Nephron progenitor cell (in vitro differentiated cells): Measurements from ENCODE around the gene NPM1.
"Not testable (repeated sequence)": the region's sequence is repeated elsewhere in the genome, so short reads cannot be mapped to it uniquely, and the experiment has no call there.

Experiments used
- DNase-seq: peaks from one replicate; pipeline ENCODE4 v3.0.0; 2021
- H3K27ac Mint-ChIP-seq: 2 replicates; pipeline ENCODE4 v1.8.0; 2021; ENCODE audit warnings: mild to moderate bottlenecking, moderate library complexity, mixed read lengths
- H3K27me3 Mint-ChIP-seq: 2 replicates; pipeline ENCODE4 v1.8.0; 2021; ENCODE audit warnings: mild to moderate bottlenecking, low read depth, mixed read lengths; ENCODE audit not compliant: poor library complexity
- H3K36me3 Mint-ChIP-seq: 2 replicates; pipeline ENCODE4 v1.8.0; 2021; ENCODE audit warnings: low read depth, mixed read lengths
- H3K4me1 Mint-ChIP-seq: 2 replicates; pipeline ENCODE4 v1.8.0; 2021; ENCODE audit warnings: mixed read lengths
- H3K4me3 Mint-ChIP-seq: 2 replicates; pipeline ENCODE4 v1.8.0; 2021; ENCODE audit warnings: mild to moderate bottlenecking, moderate library complexity, mixed read lengths
- H3K9me3 Mint-ChIP-seq: 2 replicates; pipeline ENCODE4 v1.8.0; 2021; ENCODE audit warnings: mild to moderate bottlenecking, moderate library complexity, mixed read lengths
- TF ChIP-seq, protein P1 (sequence below): fragments of 200-600 bp; sonication (generic); IDR thresholded peaks from 2 replicates; pipeline ENCODE4 v1.5.0; 2021; ENCODE audit warnings: antibody characterized with exemption

Gene NPM1

DNA sequence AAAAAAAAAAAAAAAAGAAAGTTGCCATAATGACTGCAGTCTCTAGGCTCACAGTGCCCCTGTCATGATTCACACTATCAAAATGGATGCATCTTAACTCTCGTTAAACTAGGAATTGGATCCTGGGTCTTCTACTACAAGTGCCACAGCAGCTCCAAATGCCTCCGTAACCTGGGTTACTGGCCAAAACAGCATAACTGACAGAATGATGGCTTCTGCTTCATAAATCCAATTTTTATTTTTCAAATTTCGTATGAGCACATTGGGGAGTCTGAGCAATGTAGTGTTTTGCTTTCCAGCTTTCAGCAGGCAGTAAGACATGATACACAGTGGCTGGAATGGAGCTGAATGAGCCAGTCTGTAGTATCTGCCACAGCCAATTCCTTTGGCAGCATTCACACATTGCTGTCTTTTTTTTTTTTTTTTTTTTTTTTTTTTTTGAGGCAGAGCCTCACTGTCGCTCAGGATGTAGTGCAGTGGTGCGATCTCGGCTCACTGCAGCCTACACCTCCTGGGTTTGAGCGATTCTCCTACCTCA, 36.0 kb upstream of the NPM1 start:
- Mint-ChIP-seq H3K4me1 (no peaks in the 10 kb centered on the region), H3K4me3 (no peak overlapping the region), H3K36me3 (no peaks in the 10 kb centered on the region), H3K9me3 (no peaks in the 10 kb centered on the region), H3K27me3 (peaks cover 21% of the 10 kb centered on the region), H3K27ac (no peak overlapping the region)
- DNase-seq, result no peak
- TF ChIP-seq, protein P1, sequence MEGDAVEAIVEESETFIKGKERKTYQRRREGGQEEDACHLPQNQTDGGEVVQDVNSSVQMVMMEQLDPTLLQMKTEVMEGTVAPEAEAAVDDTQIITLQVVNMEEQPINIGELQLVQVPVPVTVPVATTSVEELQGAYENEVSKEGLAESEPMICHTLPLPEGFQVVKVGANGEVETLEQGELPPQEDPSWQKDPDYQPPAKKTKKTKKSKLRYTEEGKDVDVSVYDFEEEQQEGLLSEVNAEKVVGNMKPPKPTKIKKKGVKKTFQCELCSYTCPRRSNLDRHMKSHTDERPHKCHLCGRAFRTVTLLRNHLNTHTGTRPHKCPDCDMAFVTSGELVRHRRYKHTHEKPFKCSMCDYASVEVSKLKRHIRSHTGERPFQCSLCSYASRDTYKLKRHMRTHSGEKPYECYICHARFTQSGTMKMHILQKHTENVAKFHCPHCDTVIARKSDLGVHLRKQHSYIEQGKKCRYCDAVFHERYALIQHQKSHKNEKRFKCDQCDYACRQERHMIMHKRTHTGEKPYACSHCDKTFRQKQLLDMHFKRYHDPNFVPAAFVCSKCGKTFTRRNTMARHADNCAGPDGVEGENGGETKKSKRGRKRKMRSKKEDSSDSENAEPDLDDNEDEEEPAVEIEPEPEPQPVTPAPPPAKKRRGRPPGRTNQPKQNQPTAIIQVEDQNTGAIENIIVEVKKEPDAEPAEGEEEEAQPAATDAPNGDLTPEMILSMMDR, result no peak

DNA sequence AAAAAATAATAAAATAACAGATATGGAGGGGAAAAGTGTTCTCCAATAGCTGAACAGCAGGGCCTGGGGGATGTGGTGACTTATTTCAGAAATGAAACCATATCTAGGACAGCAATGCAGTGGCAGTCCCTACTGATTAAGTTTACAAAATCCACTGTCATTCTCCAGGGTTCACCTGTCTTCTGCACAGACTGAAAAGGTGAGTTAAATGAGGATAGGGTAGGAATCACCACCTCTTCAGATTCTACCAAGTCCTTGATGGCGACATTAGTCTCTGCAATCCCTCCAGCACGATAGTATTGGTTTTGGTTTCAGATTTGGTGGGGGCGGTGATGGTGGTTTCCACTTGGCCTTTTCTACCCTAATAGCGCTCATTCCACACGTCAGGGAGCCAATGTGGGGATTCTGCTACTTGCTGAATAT, 32.3 kb upstream of the NPM1 start:
- TF ChIP-seq, protein P1, result no peak
- H3K4me3 Mint-ChIP-seq, result no peak overlapping the region

DNA sequence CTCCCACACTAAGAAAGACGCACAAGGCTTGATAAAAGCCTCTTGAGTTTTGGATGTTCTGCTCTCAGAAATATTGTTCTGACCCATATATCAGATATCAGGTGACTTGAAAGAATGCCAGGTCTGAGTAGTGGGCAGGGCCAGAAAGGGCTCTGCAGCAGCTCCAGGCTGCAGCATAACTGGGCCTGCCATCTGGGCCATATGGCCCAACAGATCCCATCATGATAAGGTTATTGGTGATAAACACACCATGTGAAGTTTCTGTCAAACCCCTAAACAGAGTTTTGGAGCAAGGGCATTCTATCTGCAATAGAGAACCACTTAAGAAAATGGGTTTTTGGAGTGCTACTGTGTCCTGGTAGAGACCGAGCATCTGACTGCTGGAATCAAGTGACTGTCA, 29.8 kb upstream of the NPM1 start:
- H3K36me3 Mint-ChIP-seq, result no peaks in the 10 kb centered on the region
- peaks cover 10% of the 10 kb centered on the region for H3K27me3 Mint-ChIP-seq
- no peak overlapping the region for H3K4me3 Mint-ChIP-seq

More for the DNA sequence above, 32.3 kb upstream of the NPM1 start:
- no peak for DNase-seq
- H3K4me1 Mint-ChIP-seq, result no peaks in the 10 kb centered on the region
- no peak overlapping the region for H3K27ac Mint-ChIP-seq
- no peaks in the 10 kb centered on the region for H3K36me3 Mint-ChIP-seq
- peaks cover 14% of the 10 kb centered on the region for H3K27me3 Mint-ChIP-seq
- H3K9me3 Mint-ChIP-seq, result no peaks in the 10 kb centered on the region

DNA sequence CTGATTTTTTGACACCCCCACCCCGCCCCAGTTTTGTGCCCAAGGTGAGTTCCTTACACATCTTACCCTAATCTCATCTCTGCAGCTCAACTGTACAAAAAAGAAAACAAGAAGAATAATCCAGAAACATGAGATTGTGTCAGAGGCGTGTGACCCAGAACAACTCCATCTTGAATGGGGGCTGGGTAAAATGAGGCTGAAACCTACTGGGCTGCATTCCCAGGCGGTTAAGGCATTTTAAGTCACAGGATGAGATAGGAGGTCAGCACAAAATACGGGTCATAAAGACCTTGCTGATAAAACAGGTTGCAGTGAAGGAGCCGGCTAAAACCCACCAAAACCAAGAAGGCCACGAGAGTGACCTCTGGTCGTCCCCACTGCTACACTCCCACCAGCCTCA, 26.5 kb upstream of the NPM1 start:
- H3K27me3 Mint-ChIP-seq, result peaks cover 14% of the 10 kb centered on the region
- H3K4me1 Mint-ChIP-seq, H3K27ac Mint-ChIP-seq, H3K9me3 Mint-ChIP-seq, DNase-seq, H3K4me3 Mint-ChIP-seq, H3K36me3 Mint-ChIP-seq: not testable (repeated sequence)

More for the DNA sequence above, 29.8 kb upstream of the NPM1 start:
- no peak for DNase-seq
- Mint-ChIP-seq H3K9me3 (no peaks in the 10 kb centered on the region), H3K27ac (no peak overlapping the region), H3K4me1 (peaks cover 6% of the 10 kb centered on the region)
- TF ChIP-seq, protein P1, result no peak

DNA sequence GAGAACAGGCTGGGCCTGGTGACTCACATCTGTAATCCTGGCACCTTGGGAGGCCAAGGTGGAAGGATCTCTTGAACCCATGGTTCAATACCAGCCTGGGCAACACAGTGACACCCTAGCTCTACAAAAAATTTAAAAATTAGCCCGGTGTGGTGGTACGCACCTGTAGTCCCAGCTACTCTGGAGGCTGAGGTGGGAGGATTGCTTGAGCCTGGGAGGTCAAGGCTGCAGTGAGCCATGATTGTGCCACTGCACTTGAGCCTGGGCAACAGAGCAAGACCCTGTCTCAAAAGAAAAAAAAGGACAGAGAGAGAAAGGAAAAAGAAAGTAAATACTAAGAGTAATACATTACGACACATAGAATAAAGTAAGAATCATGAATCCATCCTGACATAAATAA, 24.4 kb upstream of the NPM1 start:
- H3K27me3 Mint-ChIP-seq, result peaks cover 16% of the 10 kb centered on the region
- H3K4me3 Mint-ChIP-seq, DNase-seq, H3K9me3 Mint-ChIP-seq, H3K36me3 Mint-ChIP-seq, H3K4me1 Mint-ChIP-seq, H3K27ac Mint-ChIP-seq: not testable (repeated sequence)

DNA sequence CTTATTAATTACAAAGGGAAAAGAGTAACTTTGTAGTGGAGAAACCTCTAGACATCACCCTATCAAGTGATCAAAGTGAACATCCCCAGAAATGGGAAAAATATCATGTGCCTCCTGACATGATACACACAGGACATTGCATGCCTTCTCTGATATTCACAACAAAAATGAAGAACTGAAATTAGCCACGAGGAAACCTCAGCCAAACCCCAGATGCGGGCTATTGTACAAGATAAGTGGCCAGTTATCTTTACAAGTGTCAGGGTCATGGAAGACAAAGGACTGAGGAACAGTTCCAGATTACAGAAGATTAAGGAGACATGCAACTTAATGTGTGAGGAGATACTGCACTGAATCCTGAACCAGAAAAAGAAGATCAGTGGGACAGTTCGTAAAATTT, 23.8 kb upstream of the NPM1 start:
- no peaks in the 10 kb centered on the region for H3K36me3 Mint-ChIP-seq

DNA sequence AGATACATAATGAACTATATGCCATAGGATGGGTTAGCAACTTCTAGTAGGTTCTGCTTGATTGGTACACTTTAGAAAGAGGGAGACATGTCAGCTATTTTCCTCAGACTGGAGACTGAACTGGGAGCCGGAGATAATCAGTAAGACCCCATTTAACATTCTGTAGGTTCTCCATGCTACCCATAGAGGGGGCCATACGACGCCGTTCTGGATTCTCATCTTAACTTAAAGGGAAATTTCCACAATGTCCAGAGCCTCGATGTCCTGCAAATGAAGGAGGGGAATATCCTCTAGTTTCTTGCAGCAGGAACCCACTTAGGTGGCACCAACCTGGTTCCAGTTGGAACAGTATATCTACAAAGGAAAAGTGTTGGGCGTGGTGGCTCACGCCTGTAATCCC, 22.3 kb upstream of the NPM1 start:
- no peaks in the 10 kb centered on the region for H3K36me3 Mint-ChIP-seq
- H3K27ac Mint-ChIP-seq, result no peak overlapping the region
- H3K4me1 Mint-ChIP-seq, result peaks cover 6% of the 10 kb centered on the region
- no peaks in the 10 kb centered on the region for H3K9me3 Mint-ChIP-seq
- no peak overlapping the region for H3K4me3 Mint-ChIP-seq
- TF ChIP-seq, protein P1, result peak; percentile 52
- H3K27me3 Mint-ChIP-seq, result peaks cover 14% of the 10 kb centered on the region
- peak; percentile 15 for DNase-seq

More for the DNA sequence above, 23.8 kb upstream of the NPM1 start:
- TF ChIP-seq, protein P1, result no peak
- Mint-ChIP-seq H3K27me3 (peaks cover 14% of the 10 kb centered on the region), H3K27ac (no peak overlapping the region), H3K9me3 (no peaks in the 10 kb centered on the region), H3K4me1 (peaks cover 6% of the 10 kb centered on the region), H3K4me3 (no peak overlapping the region)
- DNase-seq, result no peak
